Measurements from ENCODE around the gene RETREG3. TPM values are rescaled to one million over a fixed set of nuclear protein-coding genes. Genes with fewer than 3 reads are reported as not detected.

RETREG3 gene
- total RNA-seq, 1 experiment from 2014 or later, result 46.0 TPM

DNA sequence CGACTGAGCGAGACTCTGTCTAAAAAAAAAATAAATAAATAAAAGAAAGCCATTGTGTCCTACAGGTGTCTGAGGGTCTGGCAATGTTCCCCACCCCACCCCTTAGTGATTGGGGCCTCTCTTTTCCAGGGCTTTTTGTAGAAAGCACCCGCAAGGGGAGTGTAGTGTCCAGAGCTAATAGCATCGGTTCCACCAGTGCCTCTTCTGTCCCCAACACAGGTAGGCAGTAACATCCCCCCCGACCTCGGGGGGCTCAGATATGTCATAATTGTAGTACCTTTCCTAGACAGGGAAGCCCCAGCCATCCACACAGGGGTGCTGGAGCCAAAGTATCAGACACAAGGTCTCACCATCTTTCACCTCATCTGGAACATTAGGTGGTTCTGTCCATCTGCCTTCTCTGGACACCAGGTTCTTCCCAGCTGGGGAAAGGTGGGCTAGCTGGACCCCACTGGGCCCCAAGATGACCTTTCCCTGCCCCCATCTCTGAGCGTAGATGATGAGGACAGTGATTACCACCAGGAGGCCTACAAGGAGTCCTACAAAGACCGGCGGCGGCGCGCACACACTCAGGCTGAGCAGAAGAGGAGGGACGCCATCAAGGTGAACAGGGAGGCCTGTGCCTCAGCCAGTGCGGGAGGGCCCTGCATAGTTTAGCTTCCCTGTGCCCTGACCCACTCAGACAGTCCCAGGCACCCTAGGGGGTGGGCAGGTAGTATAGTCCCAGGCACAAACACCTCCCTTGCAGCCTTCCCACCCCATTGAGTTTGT, 40.6 kb downstream of the RETREG3 start:
- BruUV-seq (replicated peaks), result no TSS peak
- H3K9me3 Mint-ChIP-seq (ENCODE audit: unreplicated experiment), result no peaks in the 10 kb centered on the region
- DNase-seq (ENCODE audit: unreplicated experiment), result no peak
- H3K36me3 Mint-ChIP-seq (ENCODE audit: insufficient read depth, unreplicated experiment), result peaks cover 52% of the 10 kb centered on the region
- H3K27ac Mint-ChIP-seq (ENCODE audit: low read depth, unreplicated experiment), result peak overlapping the region; percentile 90
- H3K4me1 Mint-ChIP-seq (ENCODE audit: insufficient read depth, unreplicated experiment), result peaks cover 11% of the 10 kb centered on the region
- no peaks in the 10 kb centered on the region for H3K27me3 Mint-ChIP-seq (ENCODE audit: insufficient read depth, unreplicated experiment)
- no peak overlapping the region for H3K4me3 Mint-ChIP-seq (ENCODE audit: unreplicated experiment)
- intact Hi-C loops (cut with micrococcal nuclease), result no loop called here
- ChIA-PET POLR2A (interaction anchor here (0.6 to 6.2 kb wide), 5 partner anchors 9 to 374 kb away, joined by 3 to 51 read pairs (median 6); partner anchors contain the start of genes BECN1, GHDC, NAGLU and PSMC3IP), CTCF (interaction anchor here (1.2 to 4.0 kb wide), 3 partner anchors 8 to 20 kb away, joined by 3 to 17 read pairs (median 3); partner anchors contain the start of gene PSMC3IP)
- TF ChIP-seq, protein P1, sequence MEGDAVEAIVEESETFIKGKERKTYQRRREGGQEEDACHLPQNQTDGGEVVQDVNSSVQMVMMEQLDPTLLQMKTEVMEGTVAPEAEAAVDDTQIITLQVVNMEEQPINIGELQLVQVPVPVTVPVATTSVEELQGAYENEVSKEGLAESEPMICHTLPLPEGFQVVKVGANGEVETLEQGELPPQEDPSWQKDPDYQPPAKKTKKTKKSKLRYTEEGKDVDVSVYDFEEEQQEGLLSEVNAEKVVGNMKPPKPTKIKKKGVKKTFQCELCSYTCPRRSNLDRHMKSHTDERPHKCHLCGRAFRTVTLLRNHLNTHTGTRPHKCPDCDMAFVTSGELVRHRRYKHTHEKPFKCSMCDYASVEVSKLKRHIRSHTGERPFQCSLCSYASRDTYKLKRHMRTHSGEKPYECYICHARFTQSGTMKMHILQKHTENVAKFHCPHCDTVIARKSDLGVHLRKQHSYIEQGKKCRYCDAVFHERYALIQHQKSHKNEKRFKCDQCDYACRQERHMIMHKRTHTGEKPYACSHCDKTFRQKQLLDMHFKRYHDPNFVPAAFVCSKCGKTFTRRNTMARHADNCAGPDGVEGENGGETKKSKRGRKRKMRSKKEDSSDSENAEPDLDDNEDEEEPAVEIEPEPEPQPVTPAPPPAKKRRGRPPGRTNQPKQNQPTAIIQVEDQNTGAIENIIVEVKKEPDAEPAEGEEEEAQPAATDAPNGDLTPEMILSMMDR (IDR thresholded peaks at IDR 0.05; ENCODE audit: unreplicated experiment), result no peak

DNA sequence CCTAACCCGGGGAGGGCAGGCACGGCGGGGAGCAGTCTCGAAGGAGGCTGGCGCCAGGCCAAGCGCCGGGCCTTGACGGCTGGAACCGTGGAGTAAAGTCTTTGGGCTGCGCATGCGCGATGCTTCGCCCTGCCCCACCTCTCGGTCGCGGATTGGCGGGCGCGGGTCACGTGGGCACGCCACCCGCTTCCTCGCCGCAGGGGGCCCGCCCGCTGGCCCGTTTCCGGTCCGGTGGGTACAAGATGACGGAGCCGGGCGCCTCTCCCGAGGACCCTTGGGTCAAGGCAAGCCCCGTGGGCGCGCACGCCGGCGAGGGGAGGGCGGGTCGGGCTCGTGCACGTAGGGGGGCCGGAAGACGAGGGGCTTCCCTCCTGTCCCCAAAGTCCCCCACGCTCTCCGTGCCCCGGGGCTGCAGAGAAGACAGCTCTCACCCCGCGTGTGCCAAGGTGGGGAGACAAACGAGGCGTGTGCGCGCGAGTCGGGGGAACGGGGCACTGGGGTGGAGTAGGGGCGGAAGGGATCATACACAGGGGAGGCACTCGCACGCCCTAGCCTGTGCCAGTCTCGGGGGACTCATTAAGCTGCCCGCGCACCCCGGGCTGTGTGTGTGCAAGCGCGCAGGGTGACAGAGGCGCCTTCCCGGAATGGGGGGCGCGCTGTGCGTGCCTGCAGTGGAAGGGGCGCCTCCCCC, 42.1 kb downstream of the RETREG3 start, which contains the start of gene MLX:
MLX (plus strand) TSS at position 218 of the 691 bp plus-strand sequence; CDS start at position 243, 25 bp downstream.
- ChIA-PET CTCF (interaction anchor here (0.7 to 4.0 kb wide), 5 partner anchors 11 to 1046 kb away, joined by 3 to 17 read pairs (median 3); partner anchors contain the start of gene PSMC3IP), POLR2A (interaction anchor here (0.6 to 6.2 kb wide), 11 partner anchors 10 to 373 kb away, joined by 3 to 51 read pairs (median 6); partner anchors contain the start of genes BECN1, GHDC, NAGLU and PLEKHH3)
- H3K27ac Mint-ChIP-seq (ENCODE audit: low read depth, unreplicated experiment), result peak within 1 kb of the TSS; percentile 90
- H3K4me3 Mint-ChIP-seq (ENCODE audit: unreplicated experiment), result peak within 1 kb of the TSS; percentile 79
- DNase-seq (ENCODE audit: unreplicated experiment), result peak; percentile 90
- no peaks in the 10 kb centered on the region for H3K27me3 Mint-ChIP-seq (ENCODE audit: insufficient read depth, unreplicated experiment)
- TF ChIP-seq, protein P1 (IDR thresholded peaks at IDR 0.05; ENCODE audit: unreplicated experiment), result no peak
- intact Hi-C loops (cut with micrococcal nuclease), result no loop called here
- peaks cover 40% of the 10 kb centered on the region for H3K36me3 Mint-ChIP-seq (ENCODE audit: insufficient read depth, unreplicated experiment)
- peaks cover 13% of the 10 kb centered on the region for H3K4me1 Mint-ChIP-seq (ENCODE audit: insufficient read depth, unreplicated experiment)
- no peaks in the 10 kb centered on the region for H3K9me3 Mint-ChIP-seq (ENCODE audit: unreplicated experiment)
- no TSS peak for BruUV-seq (replicated peaks)

DNA sequence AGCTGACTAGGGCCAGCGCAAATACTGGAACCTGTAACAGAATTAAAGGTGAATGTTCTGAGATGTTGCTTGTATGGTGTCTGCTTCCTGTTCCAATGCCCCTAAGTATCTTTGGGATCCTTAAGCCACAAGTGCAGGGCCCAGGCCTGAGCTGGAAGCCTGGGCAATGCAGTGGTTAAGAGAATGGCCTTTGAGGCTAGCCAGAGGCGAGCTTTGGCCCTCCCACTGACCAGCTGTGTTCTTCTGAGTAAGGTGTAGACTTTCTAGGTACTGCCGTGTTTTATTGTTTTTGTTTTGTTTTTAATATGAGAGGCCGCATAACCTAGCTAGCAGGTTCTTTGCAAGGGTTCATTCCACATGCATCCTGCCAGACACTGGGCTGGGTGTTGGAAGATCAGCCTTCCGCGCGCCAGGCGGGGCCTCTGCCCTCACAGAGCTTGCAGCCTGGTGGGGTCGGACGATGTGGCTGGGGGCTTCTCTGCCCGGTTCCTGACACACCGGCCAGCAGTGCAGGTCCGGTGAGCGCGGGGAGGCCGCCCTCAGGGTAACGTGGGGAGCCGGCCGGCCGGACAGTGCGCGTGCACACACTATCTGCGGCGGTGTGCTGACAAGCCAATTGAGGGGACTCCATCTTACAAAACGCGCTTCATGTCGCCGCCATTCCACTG, 42.8 kb downstream of the RETREG3 start:
- H3K9me3 Mint-ChIP-seq (ENCODE audit: unreplicated experiment), result no peaks in the 10 kb centered on the region
- no peak for DNase-seq (ENCODE audit: unreplicated experiment)
- peak overlapping the region; percentile 79 for H3K4me3 Mint-ChIP-seq (ENCODE audit: unreplicated experiment)
- ChIA-PET CTCF (interaction anchor here (0.5 to 4.0 kb wide), 5 partner anchors 12 to 1045 kb away, joined by 3 to 17 read pairs (median 4); partner anchors contain the start of gene PSMC3IP), POLR2A (interaction anchor here (1.2 to 6.2 kb wide), 3 partner anchors 11 to 30 kb away, joined by 8 to 51 read pairs (median 10); partner anchors contain the start of genes NAGLU and PSMC3IP)
- peaks cover 40% of the 10 kb centered on the region for H3K36me3 Mint-ChIP-seq (ENCODE audit: insufficient read depth, unreplicated experiment)
- H3K27ac Mint-ChIP-seq (ENCODE audit: low read depth, unreplicated experiment), result no peak overlapping the region
- no TSS peak for BruUV-seq (replicated peaks)
- H3K27me3 Mint-ChIP-seq (ENCODE audit: insufficient read depth, unreplicated experiment), result no peaks in the 10 kb centered on the region
- intact Hi-C loops (cut with micrococcal nuclease), result no loop called here
- H3K4me1 Mint-ChIP-seq (ENCODE audit: insufficient read depth, unreplicated experiment), result peaks cover 18% of the 10 kb centered on the region
- TF ChIP-seq, protein P1 (IDR thresholded peaks at IDR 0.05; ENCODE audit: unreplicated experiment), result no peak

Data from MCF 10A (cell line).